ENCODE measurements around the gene CCDC195. TPM values are rescaled to one million over a fixed set of nuclear protein-coding genes. Genes with fewer than 3 reads are reported as not detected.

CCDC195 gene
- total RNA-seq, 2 donors from 2014 or later = not detected

DNA sequence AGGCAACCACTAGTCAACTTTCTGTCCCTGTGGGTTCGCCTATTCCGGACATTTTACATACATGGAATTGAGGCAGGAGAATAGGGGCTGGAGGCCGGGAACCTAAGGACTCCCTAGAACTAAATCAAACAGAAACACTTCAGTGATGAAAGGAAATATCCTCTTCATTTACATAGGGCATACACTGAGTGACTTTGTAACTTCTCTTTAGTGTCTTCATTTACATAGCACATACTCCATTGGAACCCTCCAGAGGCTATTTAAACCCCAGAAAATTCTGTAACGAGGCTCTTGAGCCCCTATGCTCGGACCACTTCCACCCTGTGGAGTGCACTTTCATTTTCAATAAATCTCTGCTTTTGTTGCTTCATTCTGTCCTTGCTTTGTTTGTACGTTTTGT, 56.5 kb downstream of the CCDC195 start:
- H3K9ac ChIP-seq (ENCODE audit: low read depth in 2 of 2, low read length in 2 of 2) = no peak overlapping the region
- TF ChIP-seq, protein P1, sequence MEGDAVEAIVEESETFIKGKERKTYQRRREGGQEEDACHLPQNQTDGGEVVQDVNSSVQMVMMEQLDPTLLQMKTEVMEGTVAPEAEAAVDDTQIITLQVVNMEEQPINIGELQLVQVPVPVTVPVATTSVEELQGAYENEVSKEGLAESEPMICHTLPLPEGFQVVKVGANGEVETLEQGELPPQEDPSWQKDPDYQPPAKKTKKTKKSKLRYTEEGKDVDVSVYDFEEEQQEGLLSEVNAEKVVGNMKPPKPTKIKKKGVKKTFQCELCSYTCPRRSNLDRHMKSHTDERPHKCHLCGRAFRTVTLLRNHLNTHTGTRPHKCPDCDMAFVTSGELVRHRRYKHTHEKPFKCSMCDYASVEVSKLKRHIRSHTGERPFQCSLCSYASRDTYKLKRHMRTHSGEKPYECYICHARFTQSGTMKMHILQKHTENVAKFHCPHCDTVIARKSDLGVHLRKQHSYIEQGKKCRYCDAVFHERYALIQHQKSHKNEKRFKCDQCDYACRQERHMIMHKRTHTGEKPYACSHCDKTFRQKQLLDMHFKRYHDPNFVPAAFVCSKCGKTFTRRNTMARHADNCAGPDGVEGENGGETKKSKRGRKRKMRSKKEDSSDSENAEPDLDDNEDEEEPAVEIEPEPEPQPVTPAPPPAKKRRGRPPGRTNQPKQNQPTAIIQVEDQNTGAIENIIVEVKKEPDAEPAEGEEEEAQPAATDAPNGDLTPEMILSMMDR (IDR thresholded peaks at IDR 0.05) = no peak
- no peak overlapping the region for H3K4me3 ChIP-seq
- DNase-seq = no peak
- no peaks in the 10 kb centered on the region for H3K27me3 ChIP-seq
- no peak overlapping the region for H3K27ac ChIP-seq
- intact Hi-C loops (cut with DNase I) = loop anchor here (5.0 to 10.0 kb wide), 2 partner anchors 118 to 685 kb away; no protein-coding TSS in a partner anchor
- H3K4me1 ChIP-seq = no peaks in the 10 kb centered on the region
- no peaks in the 10 kb centered on the region for H3K9me3 ChIP-seq
- no peaks in the 10 kb centered on the region for H3K36me3 ChIP-seq

- DNase-seq = no peak
- Histone ChIP-seq H3K27me3 (no peaks in the 10 kb centered on the region), H3K9ac (ENCODE audit: low read depth in 2 of 2, low read length in 2 of 2) (no peak overlapping the region), H3K4me1 (no peaks in the 10 kb centered on the region), H3K9me3 (no peaks in the 10 kb centered on the region), H3K4me3 (no peak overlapping the region), H3K36me3 (no peaks in the 10 kb centered on the region), H3K27ac (no peak overlapping the region)
- TF ChIP-seq, protein P1 (IDR thresholded peaks at IDR 0.05) = no peak
- intact Hi-C loops (cut with DNase I) = loop anchor here (5.0 to 10.0 kb wide), 2 partner anchors 118 to 684 kb away; no protein-coding TSS in a partner anchor
Observed at GRCh38 chr2:224658780-224659405, 57.3 kb downstream of the CCDC195 start.

DNA sequence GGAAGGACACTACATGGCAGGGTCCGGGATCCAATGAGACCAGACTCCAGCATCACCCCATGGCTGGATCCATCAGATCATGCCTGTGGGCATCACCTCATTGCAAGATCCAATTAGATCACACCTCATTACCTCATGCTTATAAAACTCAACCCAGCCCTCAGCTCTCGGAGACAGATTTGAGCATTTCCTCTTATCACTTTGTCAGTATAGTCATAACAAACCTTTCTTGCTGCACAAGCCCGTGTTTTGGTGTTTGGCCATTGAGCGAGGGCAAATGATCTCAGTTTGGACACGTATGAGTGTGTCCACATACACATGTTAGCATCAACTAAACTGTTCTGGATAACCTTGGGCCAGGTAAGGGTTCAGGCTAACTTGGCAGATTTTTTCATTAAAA, 58.8 kb downstream of the CCDC195 start:
- H3K9me3 ChIP-seq = no peaks in the 10 kb centered on the region
- H3K36me3 ChIP-seq = no peaks in the 10 kb centered on the region
- H3K27me3 ChIP-seq = no peaks in the 10 kb centered on the region
- DNase-seq = no peak
- no peak overlapping the region for H3K27ac ChIP-seq
- intact Hi-C loops (cut with DNase I) = loop anchor here (5.0 to 10.0 kb wide), 2 partner anchors 120 to 683 kb away; no protein-coding TSS in a partner anchor
- H3K4me1 ChIP-seq = no peaks in the 10 kb centered on the region
- TF ChIP-seq, protein P1 (IDR thresholded peaks at IDR 0.05) = no peak
- H3K4me3 ChIP-seq = no peak overlapping the region
- no peak overlapping the region for H3K9ac ChIP-seq (ENCODE audit: low read depth in 2 of 2, low read length in 2 of 2)

DNA sequence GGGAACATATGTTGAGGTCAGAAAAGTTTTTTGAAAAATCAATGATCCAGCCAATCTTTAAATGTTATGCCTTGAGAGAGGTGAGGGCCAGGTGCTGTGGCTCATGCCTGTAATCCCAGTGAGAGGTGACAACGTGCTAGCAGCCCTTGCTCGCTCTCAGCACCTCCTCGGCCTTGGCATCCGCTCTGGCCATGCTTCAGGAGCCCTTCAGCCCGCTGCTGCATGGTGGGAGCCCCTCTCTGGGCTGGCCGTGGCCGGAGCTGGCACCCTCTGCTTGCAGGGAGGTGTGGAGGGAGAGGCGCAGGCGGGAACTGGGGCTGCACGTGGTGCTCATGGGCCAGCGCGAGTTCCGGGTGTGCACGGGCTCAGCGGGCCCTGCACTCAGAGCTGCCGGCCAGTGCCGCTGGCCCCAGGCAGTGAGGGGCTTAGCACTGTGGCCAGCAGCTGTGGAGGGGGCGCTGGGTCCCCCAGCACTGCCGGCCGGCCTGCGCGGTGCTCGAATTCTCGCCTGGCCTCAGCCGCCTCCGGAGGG, 61.1 kb downstream of the CCDC195 start:
- no peaks in the 10 kb centered on the region for H3K27me3 ChIP-seq
- intact Hi-C loops (cut with DNase I) = loop anchor here (5.0 to 10.0 kb wide), 2 partner anchors 122 to 680 kb away; no protein-coding TSS in a partner anchor
- TF ChIP-seq, protein P1 (IDR thresholded peaks at IDR 0.05) = no peak
- H3K36me3 ChIP-seq = no peaks in the 10 kb centered on the region
- no peak overlapping the region for H3K9ac ChIP-seq (ENCODE audit: low read depth in 2 of 2, low read length in 2 of 2)
- H3K9me3 ChIP-seq = no peaks in the 10 kb centered on the region
- no peak overlapping the region for H3K4me3 ChIP-seq
- H3K4me1 ChIP-seq = no peaks in the 10 kb centered on the region
- DNase-seq = no peak
- H3K27ac ChIP-seq = no peak overlapping the region

Other genes with a start within 250 kb of the CCDC195 start
- 10 to 100 TPM; 83.9 to 88.3 TPM for gene CUL3, start 131.0 kb downstream of the CCDC195 start, total RNA-seq

All from colonic mucosa (tissue), 4 donors.